Thoracic aorta (tissue), 2 donors: ENCODE data around the gene ELOVL6. TPM values are rescaled to one million over a fixed set of nuclear protein-coding genes. Genes with fewer than 3 reads are reported as not detected.
A peak's percentile ranks its signal among the peaks of the same experiment; 100 is the strongest.

ENCODE experiments used
- ATAC-seq: fragments of 150-250 bp; one replicate; pipeline ENCODE4 v1.8.0; 2017; ENCODE audit warnings: low read depth; ENCODE audit not compliant: insufficient number of reproducible peaks, low FRiP score
- DNase-seq: peaks from one replicate; pipeline ENCODE4 v3.0.0-alpha.2; 2020; ENCODE audit warnings: low spot score
- H3K27ac ChIP-seq, 2 donors: fragments of 200-600 bp; sonication (generic); 1 replicate in 1 of 2; 2 replicates in 1 of 2; pipeline ENCODE4 v1.5.1; 2016; ENCODE audit warnings: mild to moderate bottlenecking in 2 of 2, moderate library complexity in 2 of 2
- H3K27me3 ChIP-seq: fragments of 200-600 bp; sonication (generic); replicated peaks from 2 replicates; pipeline ENCODE4 v1.6.0; 2016; ENCODE audit warnings: mild to moderate bottlenecking; ENCODE audit not compliant: insufficient read depth
- H3K36me3 ChIP-seq: fragments of 200-600 bp; sonication (generic); one replicate; pipeline ENCODE4 v1.5.1; 2016
- H3K4me1 ChIP-seq, 2 donors: fragments of 200-600 bp; sonication (generic); 1 replicate in 1 of 2; 2 replicates in 1 of 2; pipeline versions ENCODE4 v1.5.1 to v1.6.0; 2016; ENCODE audit warnings: low read depth in 2 of 2, mild to moderate bottlenecking in 1 of 2; ENCODE audit not compliant: control insufficient read depth in 1 of 2
- H3K4me3 ChIP-seq: fragments of 200-600 bp; sonication (generic); 2 replicates; pipeline ENCODE4 v1.5.1; 2016; ENCODE audit warnings: mild to moderate bottlenecking
- H3K9me3 ChIP-seq: fragments of 200-600 bp; sonication (generic); 2 replicates; pipeline ENCODE4 v1.5.1; 2016
- total RNA-seq, 2 donors: library from RNA; depleted of rRNA; stranded (reverse); fragments of >200 nt; gene quantifications; one replicate each; pipeline versions ENCODE4 v1.1.0 to v1.2.3, GENCODE V29; 2016
- TF ChIP-seq, protein P1 (sequence below): fragments of 200-600 bp; sonication (generic); IDR thresholded peaks from one replicate; pipeline ENCODE4 v1.5.1; 2019; ENCODE audit warnings: antibody characterized with exemption

The ELOVL6 gene
- total RNA-seq, 2 donors from 2014 or later = 1.5 to 2.7 TPM

DNA sequence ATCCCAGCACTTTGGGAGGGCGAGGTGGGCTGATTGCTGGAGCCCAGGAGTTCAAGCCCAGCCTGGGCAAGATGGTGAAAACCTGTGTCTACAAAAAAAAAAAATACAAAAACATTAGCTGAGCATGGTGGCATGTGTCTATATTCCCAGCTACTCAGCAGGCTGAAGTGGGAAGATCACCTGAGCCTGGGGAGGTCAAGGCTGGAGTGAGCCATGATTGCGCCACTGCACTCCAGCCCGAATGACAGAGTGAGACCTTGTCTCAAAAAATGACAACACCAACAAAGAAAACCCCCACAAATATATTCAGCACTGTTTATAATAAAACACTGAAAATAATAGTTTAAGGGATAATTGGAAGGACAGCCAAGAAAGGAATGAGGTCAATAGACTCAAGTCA lies 3.6 kb upstream of the ELOVL6 start:
- Histone ChIP-seq H3K4me1 (no peaks in the 10 kb centered on the region), H3K27me3 (no peaks in the 10 kb centered on the region), H3K4me3 (no peak overlapping the region), H3K9me3 (no peaks in the 10 kb centered on the region), H3K27ac (no peak overlapping the region), H3K36me3 (no peaks in the 10 kb centered on the region)
- TF ChIP-seq, protein P1, sequence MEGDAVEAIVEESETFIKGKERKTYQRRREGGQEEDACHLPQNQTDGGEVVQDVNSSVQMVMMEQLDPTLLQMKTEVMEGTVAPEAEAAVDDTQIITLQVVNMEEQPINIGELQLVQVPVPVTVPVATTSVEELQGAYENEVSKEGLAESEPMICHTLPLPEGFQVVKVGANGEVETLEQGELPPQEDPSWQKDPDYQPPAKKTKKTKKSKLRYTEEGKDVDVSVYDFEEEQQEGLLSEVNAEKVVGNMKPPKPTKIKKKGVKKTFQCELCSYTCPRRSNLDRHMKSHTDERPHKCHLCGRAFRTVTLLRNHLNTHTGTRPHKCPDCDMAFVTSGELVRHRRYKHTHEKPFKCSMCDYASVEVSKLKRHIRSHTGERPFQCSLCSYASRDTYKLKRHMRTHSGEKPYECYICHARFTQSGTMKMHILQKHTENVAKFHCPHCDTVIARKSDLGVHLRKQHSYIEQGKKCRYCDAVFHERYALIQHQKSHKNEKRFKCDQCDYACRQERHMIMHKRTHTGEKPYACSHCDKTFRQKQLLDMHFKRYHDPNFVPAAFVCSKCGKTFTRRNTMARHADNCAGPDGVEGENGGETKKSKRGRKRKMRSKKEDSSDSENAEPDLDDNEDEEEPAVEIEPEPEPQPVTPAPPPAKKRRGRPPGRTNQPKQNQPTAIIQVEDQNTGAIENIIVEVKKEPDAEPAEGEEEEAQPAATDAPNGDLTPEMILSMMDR = no peak
- no peak for DNase-seq
- no peak for ATAC-seq

DNA sequence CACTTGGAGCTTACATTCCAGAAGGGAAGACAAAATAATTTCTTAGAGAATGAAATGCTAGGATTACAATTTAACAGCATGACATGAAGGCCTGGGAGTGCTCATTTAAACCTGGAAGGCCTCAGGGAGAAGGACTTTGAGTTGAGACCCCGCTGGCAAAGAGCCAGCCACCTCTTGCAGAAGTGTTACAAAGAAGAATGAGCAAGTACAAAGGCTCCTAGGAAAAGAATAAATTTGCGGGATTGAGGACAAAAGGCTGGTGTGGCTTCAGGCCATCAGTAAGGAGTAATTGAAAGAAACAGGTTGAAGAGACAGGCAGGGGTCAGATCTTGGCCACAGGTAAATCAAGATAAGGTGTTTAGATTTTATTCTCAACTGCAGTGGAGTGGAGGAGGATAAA lies 3.1 kb upstream of the ELOVL6 start:
- ATAC-seq (no peak), DNase-seq (no peak)
- TF ChIP-seq, protein P1 = no peak
- Histone ChIP-seq H3K36me3 (no peaks in the 10 kb centered on the region), H3K9me3 (no peaks in the 10 kb centered on the region), H3K27me3 (no peaks in the 10 kb centered on the region), H3K27ac (no peak overlapping the region), H3K4me1 (no peaks in the 10 kb centered on the region), H3K4me3 (no peak overlapping the region)

DNA sequence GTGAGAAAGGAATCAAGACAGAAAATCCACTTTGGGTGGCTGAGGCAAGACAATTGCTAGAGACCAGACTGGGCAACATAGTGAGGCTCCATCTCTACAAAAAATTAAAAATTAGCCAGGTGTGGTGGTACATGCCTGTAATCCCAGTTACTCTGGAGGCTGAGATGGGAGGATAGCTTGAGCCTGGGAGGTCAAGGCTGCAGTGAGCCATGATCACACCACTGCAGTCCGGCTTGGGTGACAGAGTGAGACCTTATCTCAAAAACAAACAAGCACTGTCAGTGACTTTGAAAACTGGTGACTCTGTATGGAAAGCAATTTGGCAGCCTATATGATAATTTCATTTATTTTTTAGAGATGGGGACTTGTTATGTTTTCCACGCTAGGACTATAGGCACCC lies 2.3 kb upstream of the ELOVL6 start:
- ATAC-seq (no peak), DNase-seq (no peak)
- H3K4me3 ChIP-seq = no peak overlapping the region
- H3K27me3 ChIP-seq = no peaks in the 10 kb centered on the region
- H3K9me3 ChIP-seq = no peaks in the 10 kb centered on the region
- H3K27ac ChIP-seq = no peak overlapping the region
- TF ChIP-seq, protein P1 = no peak
- peaks cover 0 to 2% of the 10 kb centered on the region in 2 donors for H3K4me1 ChIP-seq
- no peaks in the 10 kb centered on the region for H3K36me3 ChIP-seq

DNA sequence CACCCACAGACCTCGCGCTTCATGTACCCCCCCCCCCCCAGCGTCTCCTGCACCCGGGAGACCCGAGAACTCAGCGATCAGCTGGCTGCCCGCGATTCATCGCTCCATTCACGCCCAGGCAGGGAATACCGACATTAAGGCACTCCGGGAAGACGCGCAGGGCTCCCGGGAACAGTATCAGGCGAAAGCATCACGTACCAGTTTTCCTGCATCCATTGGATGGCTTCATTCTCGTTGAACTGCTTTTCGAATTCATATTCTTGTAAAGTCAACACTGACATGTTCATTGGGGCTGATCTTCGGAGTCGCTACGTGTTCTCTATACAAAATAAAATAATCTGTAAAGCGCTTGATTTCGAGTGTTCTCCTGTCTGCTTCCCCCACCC lies 373 bp downstream of the ELOVL6 start:
- DNase-seq (no peak), ATAC-seq (no peak)
- H3K36me3 ChIP-seq = no peaks in the 10 kb centered on the region
- no peaks in the 10 kb centered on the region for H3K27me3 ChIP-seq
- H3K9me3 ChIP-seq = no peaks in the 10 kb centered on the region
- H3K4me3 ChIP-seq = peak overlapping the region; percentile 76
- peak overlapping the region in 1 of 2 donors; percentile 22 for H3K27ac ChIP-seq
- TF ChIP-seq, protein P1 = no peak
- peaks cover 0 to 6% of the 10 kb centered on the region in 2 donors for H3K4me1 ChIP-seq

DNA sequence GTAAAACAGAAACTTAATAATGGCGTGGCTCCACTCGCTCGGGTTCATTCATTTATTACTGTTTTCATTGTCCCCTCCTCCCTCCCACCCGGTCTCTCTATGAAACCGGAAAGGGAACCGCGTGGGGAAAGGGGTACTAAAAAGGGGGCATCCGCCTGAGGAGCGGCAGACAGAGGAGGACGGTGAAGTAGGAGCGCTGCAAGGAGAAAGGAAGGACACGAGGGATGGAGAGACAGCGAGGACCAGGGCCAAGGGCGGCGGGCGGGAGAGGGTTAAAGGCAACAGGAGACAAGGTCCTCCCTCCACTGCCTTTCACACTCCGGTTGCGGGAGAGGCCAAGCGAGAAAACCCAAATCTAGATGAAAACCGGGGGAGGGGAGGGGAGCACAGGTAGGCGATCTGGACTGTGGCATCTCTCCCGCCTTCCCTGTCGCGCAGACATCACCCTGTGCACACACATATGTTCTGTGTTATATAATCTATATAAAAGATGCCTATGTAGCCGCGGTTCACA lies 829 bp downstream of the ELOVL6 start:
- Histone ChIP-seq H3K4me3 (peak overlapping the region; percentile 76), H3K9me3 (no peaks in the 10 kb centered on the region), H3K4me1 (peaks cover 0 to 6% of the 10 kb centered on the region in 2 donors), H3K27ac (peak overlapping the region; percentile 68 to 78), H3K27me3 (no peaks in the 10 kb centered on the region), H3K36me3 (no peaks in the 10 kb centered on the region)
- TF ChIP-seq, protein P1 = no peak
- ATAC-seq = no peak
- no peak for DNase-seq
